Central memory CD8-positive, alpha-beta T cell (primary cell): ENCODE measurements around the gene RYR1.

Experiments
- ATAC-seq: fragments of 150-1000 bp; cut with Tn5 transposase; replicated peaks from 2 replicates; pipeline ENCODE4 v1.10.0; 2022; ENCODE audit warnings: mild to moderate bottlenecking, moderate FRiP score, moderate number of reproducible peaks; ENCODE audit not compliant: poor library complexity, severe bottlenecking; ENCODE audit errors: extremely low read depth
- DNase-seq, 2 donors: peaks; one replicate each; pipeline ENCODE4 v3.0.0; 2021; ENCODE audit warnings: low spot score in 2 of 2
- H3K27ac Mint-ChIP-seq: one replicate; pipeline ENCODE4 v1.8.0; 2022; ENCODE audit warnings: low read depth, mild to moderate bottlenecking, moderate library complexity, mixed read lengths
- H3K27me3 Mint-ChIP-seq: one replicate; pipeline ENCODE4 v1.8.0; 2022; ENCODE audit warnings: mixed read lengths
- H3K36me3 Mint-ChIP-seq: one replicate; pipeline ENCODE4 v1.8.0; 2022; ENCODE audit warnings: mild to moderate bottlenecking, moderate library complexity, mixed read lengths; ENCODE audit not compliant: insufficient read depth
- H3K4me1 Mint-ChIP-seq: one replicate; pipeline ENCODE4 v1.8.0; 2022; ENCODE audit warnings: mixed read lengths
- H3K4me3 Mint-ChIP-seq: one replicate; pipeline ENCODE4 v1.8.0; 2022; ENCODE audit warnings: mild to moderate bottlenecking, moderate library complexity, mixed read lengths
- H3K9me3 Mint-ChIP-seq: one replicate; pipeline ENCODE4 v1.8.0; 2022; ENCODE audit warnings: mixed read lengths

The RYR1 gene

GRCh38 chr19:38538793-38539528 lies 105.5 kb downstream of the RYR1 start:
- Mint-ChIP-seq H3K36me3 (peaks cover 8% of the 10 kb centered on the region), H3K4me1 (peaks cover 43% of the 10 kb centered on the region), H3K9me3 (peaks cover 6% of the 10 kb centered on the region), H3K27ac (peak overlapping the region; percentile 84), H3K27me3 (no peaks in the 10 kb centered on the region), H3K4me3 (peak overlapping the region; percentile 60)
- no peak for DNase-seq
- ATAC-seq, result peak; percentile 94

- no peak overlapping the region for H3K4me3 Mint-ChIP-seq
- H3K4me1 Mint-ChIP-seq, result peaks cover 50% of the 10 kb centered on the region
- peaks cover 7% of the 10 kb centered on the region for H3K36me3 Mint-ChIP-seq
- H3K27ac Mint-ChIP-seq, result no peak overlapping the region
- H3K27me3 Mint-ChIP-seq, result no peaks in the 10 kb centered on the region
- no peak for DNase-seq
- ATAC-seq, result no peak
- H3K9me3 Mint-ChIP-seq, result peaks cover 6% of the 10 kb centered on the region
These were observed 106.3 kb downstream of the RYR1 start for GRCh38 chr19:38539751-38540150.

- Mint-ChIP-seq H3K27ac (no peak overlapping the region), H3K4me1 (peaks cover 45% of the 10 kb centered on the region), H3K36me3 (peaks cover 6% of the 10 kb centered on the region), H3K9me3 (no peaks in the 10 kb centered on the region), H3K4me3 (no peak overlapping the region), H3K27me3 (no peaks in the 10 kb centered on the region)
- no peak for DNase-seq
- ATAC-seq, result no peak
These were observed 108.5 kb downstream of the RYR1 start for GRCh38 chr19:38542040-38542439.

GRCh38 chr19:38543286-38543806 lies 109.9 kb downstream of the RYR1 start:
- Mint-ChIP-seq H3K9me3 (no peaks in the 10 kb centered on the region), H3K36me3 (peaks cover 6% of the 10 kb centered on the region), H3K4me3 (no peak overlapping the region), H3K27me3 (no peaks in the 10 kb centered on the region), H3K4me1 (peaks cover 32% of the 10 kb centered on the region), H3K27ac (no peak overlapping the region)
- DNase-seq (no peak), ATAC-seq (no peak)

- ATAC-seq (peak; percentile 79), DNase-seq (no peak)
- no peak overlapping the region for H3K4me3 Mint-ChIP-seq
- H3K27ac Mint-ChIP-seq, result no peak overlapping the region
- H3K36me3 Mint-ChIP-seq, result peaks cover under 1% of the 10 kb centered on the region
- peaks cover 26% of the 10 kb centered on the region for H3K4me1 Mint-ChIP-seq
- H3K27me3 Mint-ChIP-seq, result no peaks in the 10 kb centered on the region
- H3K9me3 Mint-ChIP-seq, result no peaks in the 10 kb centered on the region
These were observed 110.5 kb downstream of the RYR1 start for GRCh38 chr19:38543807-38544568.

GRCh38 chr19:38544569-38545315 lies 111.3 kb downstream of the RYR1 start:
- DNase-seq, result no peak
- no peaks in the 10 kb centered on the region for H3K9me3 Mint-ChIP-seq

GRCh38 chr19:38545596-38545995 lies 112.1 kb downstream of the RYR1 start:
- Mint-ChIP-seq H3K9me3 (no peaks in the 10 kb centered on the region), H3K4me1 (peaks cover 16% of the 10 kb centered on the region), H3K36me3 (no peaks in the 10 kb centered on the region), H3K4me3 (no peak overlapping the region), H3K27ac (no peak overlapping the region), H3K27me3 (no peaks in the 10 kb centered on the region)
- no peak for DNase-seq
- no peak for ATAC-seq

More at GRCh38 chr19:38544569-38545315, 111.3 kb downstream of the RYR1 start:
- no peak overlapping the region for H3K4me3 Mint-ChIP-seq
- no peaks in the 10 kb centered on the region for H3K27me3 Mint-ChIP-seq
- H3K4me1 Mint-ChIP-seq, result peaks cover 20% of the 10 kb centered on the region
- no peak overlapping the region for H3K27ac Mint-ChIP-seq
- H3K36me3 Mint-ChIP-seq, result no peaks in the 10 kb centered on the region
- ATAC-seq, result no peak

- no peak overlapping the region for H3K4me3 Mint-ChIP-seq
- peaks cover 20% of the 10 kb centered on the region for H3K4me1 Mint-ChIP-seq
- DNase-seq (no peak), ATAC-seq (no peak)
- H3K36me3 Mint-ChIP-seq, result no peaks in the 10 kb centered on the region
- H3K27ac Mint-ChIP-seq, result no peak overlapping the region
- no peaks in the 10 kb centered on the region for H3K27me3 Mint-ChIP-seq
- H3K9me3 Mint-ChIP-seq, result no peaks in the 10 kb centered on the region
These were observed 113.9 kb downstream of the RYR1 start for GRCh38 chr19:38547421-38547820.

- peaks cover 26% of the 10 kb centered on the region for H3K4me1 Mint-ChIP-seq
- H3K27ac Mint-ChIP-seq, result no peak overlapping the region
- ATAC-seq, result no peak
- no peak for DNase-seq
- no peaks in the 10 kb centered on the region for H3K36me3 Mint-ChIP-seq
- H3K27me3 Mint-ChIP-seq, result no peaks in the 10 kb centered on the region
- no peak overlapping the region for H3K4me3 Mint-ChIP-seq
- no peaks in the 10 kb centered on the region for H3K9me3 Mint-ChIP-seq
These were observed 115.6 kb downstream of the RYR1 start for GRCh38 chr19:38549061-38549460.

- no peak overlapping the region for H3K4me3 Mint-ChIP-seq
- peaks cover 22% of the 10 kb centered on the region for H3K4me1 Mint-ChIP-seq
- H3K36me3 Mint-ChIP-seq, result no peaks in the 10 kb centered on the region
- ATAC-seq, result no peak
- H3K9me3 Mint-ChIP-seq, result no peaks in the 10 kb centered on the region
- DNase-seq, result no peak
- no peaks in the 10 kb centered on the region for H3K27me3 Mint-ChIP-seq
- no peak overlapping the region for H3K27ac Mint-ChIP-seq
These were observed 116.5 kb downstream of the RYR1 start for GRCh38 chr19:38549942-38550341.

GRCh38 chr19:38550376-38550775 lies 116.9 kb downstream of the RYR1 start:
- Mint-ChIP-seq H3K9me3 (no peaks in the 10 kb centered on the region), H3K36me3 (no peaks in the 10 kb centered on the region), H3K4me3 (no peak overlapping the region), H3K27me3 (no peaks in the 10 kb centered on the region), H3K4me1 (peaks cover 23% of the 10 kb centered on the region), H3K27ac (no peak overlapping the region)
- DNase-seq (no peak), ATAC-seq (no peak)

- no peaks in the 10 kb centered on the region for H3K27me3 Mint-ChIP-seq
- H3K27ac Mint-ChIP-seq, result peak overlapping the region; percentile 14
- H3K4me3 Mint-ChIP-seq, result peak overlapping the region; percentile 13
These were observed 117.9 kb downstream of the RYR1 start for GRCh38 chr19:38551450-38551813.

More at GRCh38 chr19:38551450-38551813, 117.9 kb downstream of the RYR1 start:
- ATAC-seq, result no peak
- H3K4me1 Mint-ChIP-seq, result peaks cover 28% of the 10 kb centered on the region
- H3K36me3 Mint-ChIP-seq, result no peaks in the 10 kb centered on the region
- no peaks in the 10 kb centered on the region for H3K9me3 Mint-ChIP-seq
- no peak for DNase-seq
